Body of pancreas (tissue), 4 donors: Measurements from ENCODE around the gene CD248.

Source experiments
- POLR2A ChIP-seq, 3 donors: fragments of 450-650 bp; IDR thresholded peaks; one replicate each; pipeline ENCODE4 v1.6.1; 2016; ENCODE audit warnings: antibody characterized with exemption in 3 of 3, mild to moderate bottlenecking in 2 of 3
- TF ChIP-seq, protein P1 (sequence below), 7 experiments: fragments of 450-650 bp in 4 of 7; fragments of 200-600 bp in 3 of 7; sonication (generic) in 3 of 7; IDR thresholded peaks; one replicate each; pipeline ENCODE4 v1.5.1; 2016 to 2019; ENCODE audit warnings: antibody characterized with exemption in 7 of 7

DNA sequence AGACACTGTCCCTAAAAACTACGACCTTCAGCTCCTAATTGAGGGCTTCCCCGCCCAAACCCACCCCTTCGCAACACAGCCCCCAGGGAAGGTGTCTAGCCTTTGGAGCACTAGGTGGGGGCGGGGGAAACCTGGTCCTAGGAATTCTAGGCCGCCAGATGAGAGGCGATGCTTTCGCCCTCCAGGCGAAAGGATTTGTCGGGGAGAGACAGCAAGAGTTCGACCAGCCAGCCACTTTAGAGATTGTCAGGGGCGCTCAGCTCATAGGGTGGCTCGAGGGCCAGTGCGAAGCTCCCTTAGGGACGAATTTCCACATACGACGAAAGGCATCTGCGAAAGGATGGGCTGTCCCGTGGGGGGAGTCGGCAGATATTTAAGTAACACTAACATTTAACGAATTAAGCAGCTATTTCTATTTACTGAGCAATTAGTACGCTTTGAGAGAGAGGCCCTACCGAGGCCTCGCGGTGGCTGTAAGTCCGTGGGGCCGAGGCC is 5.3 kb downstream of the CD248 start:
- TF ChIP-seq, protein P1, sequence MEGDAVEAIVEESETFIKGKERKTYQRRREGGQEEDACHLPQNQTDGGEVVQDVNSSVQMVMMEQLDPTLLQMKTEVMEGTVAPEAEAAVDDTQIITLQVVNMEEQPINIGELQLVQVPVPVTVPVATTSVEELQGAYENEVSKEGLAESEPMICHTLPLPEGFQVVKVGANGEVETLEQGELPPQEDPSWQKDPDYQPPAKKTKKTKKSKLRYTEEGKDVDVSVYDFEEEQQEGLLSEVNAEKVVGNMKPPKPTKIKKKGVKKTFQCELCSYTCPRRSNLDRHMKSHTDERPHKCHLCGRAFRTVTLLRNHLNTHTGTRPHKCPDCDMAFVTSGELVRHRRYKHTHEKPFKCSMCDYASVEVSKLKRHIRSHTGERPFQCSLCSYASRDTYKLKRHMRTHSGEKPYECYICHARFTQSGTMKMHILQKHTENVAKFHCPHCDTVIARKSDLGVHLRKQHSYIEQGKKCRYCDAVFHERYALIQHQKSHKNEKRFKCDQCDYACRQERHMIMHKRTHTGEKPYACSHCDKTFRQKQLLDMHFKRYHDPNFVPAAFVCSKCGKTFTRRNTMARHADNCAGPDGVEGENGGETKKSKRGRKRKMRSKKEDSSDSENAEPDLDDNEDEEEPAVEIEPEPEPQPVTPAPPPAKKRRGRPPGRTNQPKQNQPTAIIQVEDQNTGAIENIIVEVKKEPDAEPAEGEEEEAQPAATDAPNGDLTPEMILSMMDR (IDR thresholded peaks at IDR 0.05) = peak in 1 of 7 experiments; percentile 89
- no peak for TF ChIP-seq POLR2A (IDR thresholded peaks at IDR 0.05)
